ENCODE measurements around the gene ABCE1.

Gene ABCE1

DNA sequence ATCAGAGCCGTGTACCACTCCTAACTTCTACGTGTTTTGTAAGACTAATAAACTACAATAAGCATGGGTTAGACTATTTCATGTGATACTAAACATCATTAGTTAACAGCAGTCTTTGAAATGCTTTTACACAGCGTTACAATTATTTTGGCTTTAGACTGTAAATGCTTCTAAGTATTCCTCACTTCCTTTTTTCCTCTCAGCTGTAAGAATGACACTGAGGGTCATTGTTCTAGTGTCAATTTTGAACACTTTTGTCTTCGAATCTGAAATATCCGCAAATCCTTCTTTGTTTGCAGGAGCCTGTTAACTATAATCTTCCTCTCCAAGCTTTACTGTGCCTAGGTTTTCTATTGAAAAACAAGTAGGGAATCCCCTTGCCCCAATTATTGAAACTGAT is 1.5 kb downstream of the ABCE1 start:
- H3K4me3 ChIP-seq (ENCODE audit: low read length), result peak overlapping the region; percentile 98
- H3F3A ChIP-seq (ENCODE audit: control insufficient read depth, insufficient read depth), result no peaks in the 10 kb centered on the region

GRCh38 chr4:145101091-145101490 is 3.0 kb downstream of the ABCE1 start:
- H3K4me2 ChIP-seq (ENCODE audit: low read length), result peak overlapping the region; percentile 52
- H3K4me1 ChIP-seq (ENCODE audit: control insufficient read depth, low read length), result peaks cover 52% of the 10 kb centered on the region
- H3K36me3 ChIP-seq (ENCODE audit: control insufficient read depth, low read length), result peaks cover 71% of the 10 kb centered on the region
- H3K27ac ChIP-seq (ENCODE audit: low read depth, low read length), result no peak overlapping the region
- H3K4me3 ChIP-seq (ENCODE audit: low read length), result peak overlapping the region; percentile 23; the same call in 1 of the 2 replicates
- TF ChIP-seq EZH2phosphoT487 (IDR thresholded peaks at IDR 0.05; ENCODE audit: borderline replicate concordance, low read length) (no peak), CTCF (IDR thresholded peaks at IDR 0.05; ENCODE audit: low read depth, low read length, poor library complexity, severe bottlenecking) (no peak)
- H3K9me3 ChIP-seq (ENCODE audit: control insufficient read depth, insufficient read depth, low read length), result no peaks in the 10 kb centered on the region
- peaks cover 3% of the 10 kb centered on the region for H4K20me1 ChIP-seq (ENCODE audit: control insufficient read depth, insufficient read depth, low read depth, low read length)
- no peaks in the 10 kb centered on the region for H3F3A ChIP-seq (ENCODE audit: control insufficient read depth, insufficient read depth)
- H3K27me3 ChIP-seq (ENCODE audit: control insufficient read depth, low read length), result no peaks in the 10 kb centered on the region
- H3K79me2 ChIP-seq (ENCODE audit: control insufficient read depth, low read length), result peaks cover 94% of the 10 kb centered on the region
- no peaks in the 10 kb centered on the region for H3K9me2 ChIP-seq (replicated peaks; ENCODE audit: control insufficient read depth, low read length)

More for the DNA sequence above, 1.5 kb downstream of the ABCE1 start:
- peaks cover 3% of the 10 kb centered on the region for H4K20me1 ChIP-seq (ENCODE audit: control insufficient read depth, insufficient read depth, low read depth, low read length)
- peaks cover 52% of the 10 kb centered on the region for H3K4me1 ChIP-seq (ENCODE audit: control insufficient read depth, low read length)
- H3K4me2 ChIP-seq (ENCODE audit: low read length), result peak overlapping the region; percentile 74
- TF ChIP-seq EZH2phosphoT487 (IDR thresholded peaks at IDR 0.05; ENCODE audit: borderline replicate concordance, low read length) (no peak), CTCF (IDR thresholded peaks at IDR 0.05; ENCODE audit: low read depth, low read length, poor library complexity, severe bottlenecking) (no peak)
- peaks cover 69% of the 10 kb centered on the region for H3K36me3 ChIP-seq (ENCODE audit: control insufficient read depth, low read length)
- H3K9me3 ChIP-seq (ENCODE audit: control insufficient read depth, insufficient read depth, low read length), result no peaks in the 10 kb centered on the region
- H3K27ac ChIP-seq (ENCODE audit: low read depth, low read length), result peak overlapping the region; percentile 48; the same call in 1 of the 2 replicates
- no peaks in the 10 kb centered on the region for H3K9me2 ChIP-seq (replicated peaks; ENCODE audit: control insufficient read depth, low read length)
- peaks cover 97% of the 10 kb centered on the region for H3K79me2 ChIP-seq (ENCODE audit: control insufficient read depth, low read length)
- no peaks in the 10 kb centered on the region for H3K27me3 ChIP-seq (ENCODE audit: control insufficient read depth, low read length)

DNA sequence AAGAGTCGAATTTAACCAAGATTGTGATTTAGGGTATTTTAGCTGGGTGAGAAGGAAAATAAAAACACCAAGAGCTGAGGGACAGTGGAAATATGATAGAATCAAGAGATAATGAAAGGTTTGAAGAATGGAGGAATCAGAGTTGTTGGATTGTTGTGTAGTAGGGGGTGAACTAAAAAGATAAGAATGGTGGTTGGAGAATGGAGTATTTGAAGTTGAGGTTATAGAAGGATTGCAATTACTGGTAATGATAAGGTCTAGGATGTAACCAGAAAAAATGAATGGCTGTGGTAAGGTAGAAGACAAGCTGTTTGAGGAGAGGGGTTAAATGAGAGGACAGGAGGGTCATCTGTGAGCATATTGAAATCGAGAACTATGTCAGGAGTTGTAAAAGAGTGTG is 4.5 kb downstream of the ABCE1 start:
- peaks cover 89% of the 10 kb centered on the region for H3K79me2 ChIP-seq (ENCODE audit: control insufficient read depth, low read length)
- H3K27ac ChIP-seq (ENCODE audit: low read depth, low read length), result no peak overlapping the region
- peaks cover 3% of the 10 kb centered on the region for H4K20me1 ChIP-seq (ENCODE audit: control insufficient read depth, insufficient read depth, low read depth, low read length)
- H3K9me3 ChIP-seq (ENCODE audit: control insufficient read depth, insufficient read depth, low read length), result no peaks in the 10 kb centered on the region
- H3K4me2 ChIP-seq (ENCODE audit: low read length), result peak overlapping the region; percentile 52
- H3F3A ChIP-seq (ENCODE audit: control insufficient read depth, insufficient read depth), result no peaks in the 10 kb centered on the region
- H3K4me3 ChIP-seq (ENCODE audit: low read length), result peak overlapping the region; percentile 13; the same call in 1 of the 2 replicates
- no peaks in the 10 kb centered on the region for H3K9me2 ChIP-seq (replicated peaks; ENCODE audit: control insufficient read depth, low read length)
- TF ChIP-seq CTCF (IDR thresholded peaks at IDR 0.05; ENCODE audit: low read depth, low read length, poor library complexity, severe bottlenecking) (no peak), EZH2phosphoT487 (IDR thresholded peaks at IDR 0.05; ENCODE audit: borderline replicate concordance, low read length) (no peak)
- H3K27me3 ChIP-seq (ENCODE audit: control insufficient read depth, low read length), result no peaks in the 10 kb centered on the region
- peaks cover 49% of the 10 kb centered on the region for H3K4me1 ChIP-seq (ENCODE audit: control insufficient read depth, low read length)
- peaks cover 85% of the 10 kb centered on the region for H3K36me3 ChIP-seq (ENCODE audit: control insufficient read depth, low read length)

Data from DOHH2 (cell line).